D721Med (cell line): ENCODE measurements around the gene PTPRT.

Experiments
- DNase-seq: peaks from one replicate; pipeline ENCODE4 v3.0.0; 2011; ENCODE audit warnings: low spot score; ENCODE audit not compliant: insufficient read length
- FAIRE-seq: peaks from 2 replicates; lab custom pipeline; 2011; peaks lifted over from hg19 to GRCh38; lab: Jason Lieb, UNC
- TF ChIP-seq, protein P1 (sequence below): IDR thresholded peaks from 2 replicates; pipeline ENCODE4 v1.5.1; 2012; ENCODE audit warnings: mild to moderate bottlenecking, control low read depth; ENCODE audit not compliant: insufficient read depth; ENCODE audit errors: missing control alignments

The PTPRT gene

GRCh38 chr20:42949950-42950349, 239.8 kb downstream of the PTPRT start:
- DNase-seq, result no peak
- no peak for FAIRE-seq
- TF ChIP-seq, protein P1, sequence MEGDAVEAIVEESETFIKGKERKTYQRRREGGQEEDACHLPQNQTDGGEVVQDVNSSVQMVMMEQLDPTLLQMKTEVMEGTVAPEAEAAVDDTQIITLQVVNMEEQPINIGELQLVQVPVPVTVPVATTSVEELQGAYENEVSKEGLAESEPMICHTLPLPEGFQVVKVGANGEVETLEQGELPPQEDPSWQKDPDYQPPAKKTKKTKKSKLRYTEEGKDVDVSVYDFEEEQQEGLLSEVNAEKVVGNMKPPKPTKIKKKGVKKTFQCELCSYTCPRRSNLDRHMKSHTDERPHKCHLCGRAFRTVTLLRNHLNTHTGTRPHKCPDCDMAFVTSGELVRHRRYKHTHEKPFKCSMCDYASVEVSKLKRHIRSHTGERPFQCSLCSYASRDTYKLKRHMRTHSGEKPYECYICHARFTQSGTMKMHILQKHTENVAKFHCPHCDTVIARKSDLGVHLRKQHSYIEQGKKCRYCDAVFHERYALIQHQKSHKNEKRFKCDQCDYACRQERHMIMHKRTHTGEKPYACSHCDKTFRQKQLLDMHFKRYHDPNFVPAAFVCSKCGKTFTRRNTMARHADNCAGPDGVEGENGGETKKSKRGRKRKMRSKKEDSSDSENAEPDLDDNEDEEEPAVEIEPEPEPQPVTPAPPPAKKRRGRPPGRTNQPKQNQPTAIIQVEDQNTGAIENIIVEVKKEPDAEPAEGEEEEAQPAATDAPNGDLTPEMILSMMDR, result no peak

GRCh38 chr20:42945234-42945994, 244.3 kb downstream of the PTPRT start:
- peak; percentile 53 for DNase-seq
- FAIRE-seq, result no peak
- TF ChIP-seq, protein P1, result no peak

- no peak for FAIRE-seq
- TF ChIP-seq, protein P1, result no peak
- DNase-seq, result no peak
Measured at GRCh38 chr20:42941629-42942028, 248.1 kb downstream of the PTPRT start.

DNA sequence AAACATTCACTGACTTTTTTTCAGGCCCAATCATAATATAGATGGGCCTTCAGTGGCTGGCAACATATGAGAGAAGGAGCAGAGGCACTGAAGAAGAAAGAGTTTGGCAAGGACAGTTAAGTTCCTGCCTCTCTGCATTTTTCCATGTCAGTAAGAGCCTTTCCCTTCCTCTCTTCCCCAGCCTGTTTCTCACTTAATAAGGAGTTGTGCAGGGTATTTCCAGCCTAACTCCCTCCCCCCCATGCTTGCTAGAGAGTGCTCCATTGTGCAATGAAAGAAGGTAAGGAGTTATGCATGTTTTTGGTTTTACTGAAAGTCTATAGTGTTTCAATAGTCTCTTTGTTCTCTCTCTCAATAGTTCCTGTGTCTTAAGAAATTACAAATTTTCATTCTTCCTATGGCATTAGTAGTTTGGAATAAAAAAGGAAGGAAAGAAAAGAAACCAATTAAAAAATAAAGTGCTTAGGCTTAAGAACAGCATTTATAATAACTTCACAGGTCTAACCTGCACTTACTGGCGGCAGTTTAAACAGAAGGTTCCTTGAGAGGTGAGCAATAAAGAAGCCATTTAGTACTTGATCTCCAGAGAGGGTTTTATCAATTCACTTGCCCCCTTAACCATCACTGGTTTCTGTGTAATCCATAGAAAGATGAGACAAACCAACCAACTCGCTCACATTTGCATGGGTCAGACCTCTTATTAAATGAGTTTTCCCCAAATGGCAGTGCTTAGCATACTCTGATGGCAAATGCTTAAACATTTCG, 251.1 kb downstream of the PTPRT start:
- FAIRE-seq, result no peak

DNA sequence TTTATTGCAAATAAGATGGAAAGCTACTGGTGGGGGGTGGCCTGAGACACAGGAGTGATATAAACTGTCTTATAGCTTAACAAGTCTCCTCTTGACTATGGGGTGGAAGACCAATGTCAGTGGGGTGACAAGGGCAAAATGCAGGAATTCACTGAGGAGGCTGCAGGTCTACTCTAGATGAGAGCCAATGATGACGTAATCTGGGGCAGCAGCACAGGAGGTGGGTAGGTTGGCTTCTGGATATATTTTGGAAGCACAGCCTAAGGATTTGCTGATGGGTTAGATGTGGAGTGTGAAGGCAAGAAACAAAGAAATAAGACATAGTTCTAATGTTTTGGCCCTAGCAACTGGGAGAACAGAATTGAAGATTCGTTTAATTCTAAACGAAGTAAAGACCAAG, 253.2 kb downstream of the PTPRT start:
- no peak for DNase-seq
- TF ChIP-seq, protein P1, result no peak

More for the DNA sequence above, 251.1 kb downstream of the PTPRT start:
- no peak for DNase-seq
- TF ChIP-seq, protein P1, result no peak

GRCh38 chr20:42924215-42924614, 265.5 kb downstream of the PTPRT start:
- TF ChIP-seq, protein P1, result no peak
- no peak for FAIRE-seq
- no peak for DNase-seq

More for the DNA sequence above, 253.2 kb downstream of the PTPRT start:
- no peak for FAIRE-seq
